Measurements from ENCODE around the gene PCYOX1L. TPM values are rescaled to one million over a fixed set of nuclear protein-coding genes. Genes with fewer than 3 reads are reported as not detected.

The PCYOX1L gene
- total RNA-seq, 1 experiment from 2014 or later = 15.9 TPM

DNA sequence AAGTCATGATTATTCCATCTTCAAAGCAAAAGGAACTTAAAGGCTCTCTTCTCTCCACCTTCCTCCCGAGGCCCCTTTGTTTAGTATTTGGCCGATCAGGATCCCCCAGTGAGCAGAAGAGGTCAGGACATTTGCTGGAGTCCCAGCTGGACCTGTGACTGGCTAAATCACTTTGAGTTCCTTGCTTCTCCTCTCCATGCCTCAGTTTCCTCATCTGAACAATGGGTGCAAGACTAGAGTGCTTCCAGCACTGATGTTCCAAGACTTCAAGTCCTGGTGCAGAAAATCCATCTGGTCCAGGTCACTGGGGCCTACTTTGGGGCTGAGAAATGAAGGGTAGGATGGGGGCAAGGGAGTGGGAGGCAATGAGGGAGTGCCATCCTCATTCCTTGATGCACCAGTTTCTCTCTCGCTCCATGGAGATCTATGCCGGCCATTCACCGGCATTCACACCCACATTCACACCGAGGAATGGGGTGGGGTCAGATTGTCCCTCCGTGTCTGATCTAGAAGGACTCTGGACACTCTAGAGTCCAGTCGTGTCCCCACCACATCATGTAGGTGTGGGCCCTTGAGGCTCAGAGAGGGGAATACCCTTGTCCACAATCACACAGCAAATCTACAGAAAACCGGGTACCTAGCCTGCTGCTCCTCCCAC, 60.0 kb downstream of the PCYOX1L start:
- no peaks in the 10 kb centered on the region for H3K79me2 ChIP-seq (ENCODE audit: insufficient read depth, low read length)
- no peaks in the 10 kb centered on the region for H4K20me1 ChIP-seq (ENCODE audit: insufficient read depth)
- POLR2A ChIA-PET = no interaction called here
- H3K9me3 ChIP-seq (ENCODE audit: control insufficient read depth in 1 of 2, insufficient read depth in 1 of 2, low read depth in 1 of 2, low read length in 2 of 2) = no peaks in the 10 kb centered on the region
- ATAC-seq (no peak), DNase-seq (ENCODE audit: low read depth, low spot score) (no peak)
- no TSS peak for BruUV-seq (replicated peaks)
- intact Hi-C loops (cut with micrococcal nuclease) = no loop called here
- H3K27me3 ChIP-seq (ENCODE audit: insufficient read depth, low read length) = no peaks in the 10 kb centered on the region
- H3K4me2 ChIP-seq (ENCODE audit: low read length) = no peak overlapping the region
- H2AFZ ChIP-seq (ENCODE audit: low read depth, low read length, poor library complexity, severe bottlenecking) = no peak overlapping the region
- no peak for TF ChIP-seq SRF (IDR thresholded peaks at IDR 0.05; ENCODE audit: low read depth)
- no peak for TF ChIP-seq SIN3A (IDR thresholded peaks at IDR 0.05; ENCODE audit: low read depth)
- TF ChIP-seq SP1 (IDR thresholded peaks at IDR 0.05; ENCODE audit: low read depth) = no peak
- TF ChIP-seq, protein P1, sequence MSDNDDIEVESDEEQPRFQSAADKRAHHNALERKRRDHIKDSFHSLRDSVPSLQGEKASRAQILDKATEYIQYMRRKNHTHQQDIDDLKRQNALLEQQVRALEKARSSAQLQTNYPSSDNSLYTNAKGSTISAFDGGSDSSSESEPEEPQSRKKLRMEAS (IDR thresholded peaks at IDR 0.05) = no peak
- TF ChIP-seq, protein P2, sequence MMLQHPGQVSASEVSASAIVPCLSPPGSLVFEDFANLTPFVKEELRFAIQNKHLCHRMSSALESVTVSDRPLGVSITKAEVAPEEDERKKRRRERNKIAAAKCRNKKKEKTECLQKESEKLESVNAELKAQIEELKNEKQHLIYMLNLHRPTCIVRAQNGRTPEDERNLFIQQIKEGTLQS (IDR thresholded peaks at IDR 0.05) = no peak
- TF ChIP-seq FOSL1 (IDR thresholded peaks at IDR 0.05; ENCODE audit: low read depth) = no peak
- TF ChIP-seq POLR2AphosphoS5 (IDR thresholded peaks at IDR 0.05; ENCODE audit: low read depth, low read length) = no peak
- no peak for TF ChIP-seq ZFX (IDR thresholded peaks at IDR 0.05)
- no peak for TF ChIP-seq EZH2 (IDR thresholded peaks at IDR 0.05)
- H3K27ac ChIP-seq (ENCODE audit: low read depth, low read length) = no peak overlapping the region
- no peak overlapping the region for H3K4me3 ChIP-seq (replicated peaks in 1 of 2; ENCODE audit: low read depth in 1 of 2, low read length in 2 of 2)
- no peaks in the 10 kb centered on the region for H3K9me2 ChIP-seq (ENCODE audit: insufficient read depth)
- H3K9ac ChIP-seq (ENCODE audit: low read length) = no peak overlapping the region
- CTCF ChIA-PET = no interaction called here
- RAD21 ChIA-PET (ENCODE audit: low non-redundant PET in 1 of 2, low total read pairs in 2 of 2, uncharacterized antibody in 2 of 2, unreplicated experiment in 2 of 2) = no interaction called here
- peaks cover 0 to 1% of the 10 kb centered on the region in 2 experiments; a peak in 1 of 4 replicates for H3K4me1 ChIP-seq (ENCODE audit: control insufficient read depth in 1 of 2, insufficient read depth in 2 of 2, low read length in 2 of 2)
- H3K36me3 ChIP-seq (ENCODE audit: control insufficient read depth in 1 of 2, insufficient read depth in 2 of 2, low read length in 2 of 2) = no peaks in the 10 kb centered on the region

DNA sequence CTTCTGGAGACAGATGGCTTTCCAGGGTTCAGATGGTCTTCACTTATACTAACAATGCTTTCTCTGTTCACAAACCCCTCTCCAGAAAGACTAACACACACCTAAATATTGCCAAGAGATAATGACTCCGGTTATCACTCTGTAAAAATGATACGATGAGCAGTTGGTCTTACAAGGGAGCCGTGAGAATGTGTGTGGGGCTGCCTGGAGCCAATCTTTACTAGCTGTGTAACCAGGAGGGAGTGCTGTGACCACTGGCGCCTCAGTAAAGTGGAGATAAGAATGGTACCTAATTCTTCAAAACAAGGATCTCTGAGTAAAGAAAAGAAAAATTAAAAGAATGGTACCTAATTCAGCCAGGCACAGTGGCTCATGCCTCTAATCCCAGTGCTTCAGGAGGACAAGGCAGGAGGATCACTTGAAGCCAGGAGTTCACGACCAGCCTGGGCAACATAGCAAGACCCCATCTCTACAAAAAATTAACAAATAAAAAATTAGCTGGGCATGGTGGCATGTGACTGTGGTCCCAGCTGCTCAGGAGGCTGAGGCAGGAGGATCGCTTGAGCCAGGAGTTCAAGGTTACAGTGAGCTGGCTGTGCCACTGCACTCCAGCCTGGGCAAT, 61.2 kb downstream of the PCYOX1L start:
- Histone ChIP-seq H4K20me1 (ENCODE audit: insufficient read depth) (no peaks in the 10 kb centered on the region), H3K4me1 (ENCODE audit: control insufficient read depth in 1 of 2, insufficient read depth in 2 of 2, low read length in 2 of 2) (peaks cover 0 to 11% of the 10 kb centered on the region in 2 experiments; a peak in 2 of 4 replicates), H3K27ac (ENCODE audit: low read depth, low read length) (no peak overlapping the region), H3K9me2 (ENCODE audit: insufficient read depth) (no peaks in the 10 kb centered on the region), H3K9ac (ENCODE audit: low read length) (no peak overlapping the region), H2AFZ (ENCODE audit: low read depth, low read length, poor library complexity, severe bottlenecking) (no peak overlapping the region), H3K27me3 (ENCODE audit: insufficient read depth, low read length) (no peaks in the 10 kb centered on the region), H3K9me3 (ENCODE audit: control insufficient read depth in 1 of 2, insufficient read depth in 1 of 2, low read depth in 1 of 2, low read length in 2 of 2) (no peaks in the 10 kb centered on the region), H3K79me2 (ENCODE audit: insufficient read depth, low read length) (no peaks in the 10 kb centered on the region), H3K4me3 (replicated peaks in 1 of 2; ENCODE audit: low read depth in 1 of 2, low read length in 2 of 2) (no peak overlapping the region), H3K4me2 (ENCODE audit: low read length) (no peak overlapping the region), H3K36me3 (ENCODE audit: control insufficient read depth in 1 of 2, insufficient read depth in 2 of 2, low read length in 2 of 2) (no peaks in the 10 kb centered on the region)
- CTCF ChIA-PET = no interaction called here
- no peak for DNase-seq (ENCODE audit: low read depth, low spot score)
- no TSS peak for BruUV-seq (replicated peaks)
- no peak for ATAC-seq
- POLR2A ChIA-PET = no interaction called here
- intact Hi-C loops (cut with micrococcal nuclease) = no loop called here
- RAD21 ChIA-PET (ENCODE audit: low non-redundant PET in 1 of 2, low total read pairs in 2 of 2, uncharacterized antibody in 2 of 2, unreplicated experiment in 2 of 2) = no interaction called here
- TF ChIP-seq, protein P3, sequence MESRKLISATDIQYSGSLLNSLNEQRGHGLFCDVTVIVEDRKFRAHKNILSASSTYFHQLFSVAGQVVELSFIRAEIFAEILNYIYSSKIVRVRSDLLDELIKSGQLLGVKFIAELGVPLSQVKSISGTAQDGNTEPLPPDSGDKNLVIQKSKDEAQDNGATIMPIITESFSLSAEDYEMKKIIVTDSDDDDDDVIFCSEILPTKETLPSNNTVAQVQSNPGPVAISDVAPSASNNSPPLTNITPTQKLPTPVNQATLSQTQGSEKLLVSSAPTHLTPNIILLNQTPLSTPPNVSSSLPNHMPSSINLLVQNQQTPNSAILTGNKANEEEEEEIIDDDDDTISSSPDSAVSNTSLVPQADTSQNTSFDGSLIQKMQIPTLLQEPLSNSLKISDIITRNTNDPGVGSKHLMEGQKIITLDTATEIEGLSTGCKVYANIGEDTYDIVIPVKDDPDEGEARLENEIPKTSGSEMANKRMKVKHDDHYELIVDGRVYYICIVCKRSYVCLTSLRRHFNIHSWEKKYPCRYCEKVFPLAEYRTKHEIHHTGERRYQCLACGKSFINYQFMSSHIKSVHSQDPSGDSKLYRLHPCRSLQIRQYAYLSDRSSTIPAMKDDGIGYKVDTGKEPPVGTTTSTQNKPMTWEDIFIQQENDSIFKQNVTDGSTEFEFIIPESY (IDR thresholded peaks at IDR 0.05; ENCODE audit: extremely low read depth, insufficient replicate concordance, low read length) = no peak
- TF ChIP-seq SIN3A (IDR thresholded peaks at IDR 0.05; ENCODE audit: low read depth) = no peak
- TF ChIP-seq ZFX (IDR thresholded peaks at IDR 0.05) = no peak
- no peak for TF ChIP-seq POLR2A (IDR thresholded peaks at IDR 0.05; ENCODE audit: borderline replicate concordance, extremely low read depth, insufficient read depth, insufficient read length)
- no peak for TF ChIP-seq YY1 (IDR thresholded peaks at IDR 0.05; ENCODE audit: extremely low read depth, insufficient replicate concordance, low read depth, low read length)
- TF ChIP-seq EZH2 (IDR thresholded peaks at IDR 0.05) = no peak
- TF ChIP-seq ZNF274 (IDR thresholded peaks at IDR 0.05; ENCODE audit: low read depth, low read length) = no peak
- TF ChIP-seq, protein P2 (IDR thresholded peaks at IDR 0.05) = no peak
- TF ChIP-seq, protein P4, sequence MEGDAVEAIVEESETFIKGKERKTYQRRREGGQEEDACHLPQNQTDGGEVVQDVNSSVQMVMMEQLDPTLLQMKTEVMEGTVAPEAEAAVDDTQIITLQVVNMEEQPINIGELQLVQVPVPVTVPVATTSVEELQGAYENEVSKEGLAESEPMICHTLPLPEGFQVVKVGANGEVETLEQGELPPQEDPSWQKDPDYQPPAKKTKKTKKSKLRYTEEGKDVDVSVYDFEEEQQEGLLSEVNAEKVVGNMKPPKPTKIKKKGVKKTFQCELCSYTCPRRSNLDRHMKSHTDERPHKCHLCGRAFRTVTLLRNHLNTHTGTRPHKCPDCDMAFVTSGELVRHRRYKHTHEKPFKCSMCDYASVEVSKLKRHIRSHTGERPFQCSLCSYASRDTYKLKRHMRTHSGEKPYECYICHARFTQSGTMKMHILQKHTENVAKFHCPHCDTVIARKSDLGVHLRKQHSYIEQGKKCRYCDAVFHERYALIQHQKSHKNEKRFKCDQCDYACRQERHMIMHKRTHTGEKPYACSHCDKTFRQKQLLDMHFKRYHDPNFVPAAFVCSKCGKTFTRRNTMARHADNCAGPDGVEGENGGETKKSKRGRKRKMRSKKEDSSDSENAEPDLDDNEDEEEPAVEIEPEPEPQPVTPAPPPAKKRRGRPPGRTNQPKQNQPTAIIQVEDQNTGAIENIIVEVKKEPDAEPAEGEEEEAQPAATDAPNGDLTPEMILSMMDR (IDR thresholded peaks at IDR 0.05 in 2 of 3, conservative IDR thresholded peaks at IDR 0.05 in 1 of 3; ENCODE audit: borderline replicate concordance in 1 of 3, insufficient read depth in 1 of 3, low read depth in 2 of 3, low read length in 2 of 3) = no peak
